GM23338 (cell line): ENCODE results near the gene RNF220. TPM values are rescaled to one million over a fixed set of nuclear protein-coding genes. Genes with fewer than 3 reads are reported as not detected.

ENCODE experiments used
- ATAC-seq: fragments of 200-7000 bp; cut with Tn5 transposase; 3 replicates; pipeline ENCODE4 v1.9.1; 2020
- DNase-seq: peaks from one replicate; pipeline ENCODE4 v3.0.0-alpha.2; 2015; ENCODE audit warnings: low spot score
- H2AFZ ChIP-seq: fragments of 200-600 bp; sonication (generic); 2 replicates; pipeline ENCODE4 v1.8.0; 2016; ENCODE audit warnings: antibody characterized with exemption, mild to moderate bottlenecking, moderate library complexity
- H3F3A ChIP-seq: fragments of 200-600 bp; sonication (generic); replicated peaks from 2 replicates; pipeline ENCODE4 v1.8.0; 2017; ENCODE audit warnings: antibody characterized with exemption, mixed run types, low read depth
- H3K27ac ChIP-seq: fragments of 200-600 bp; sonication (generic); 2 replicates; pipeline ENCODE4 v1.6.1; 2016; ENCODE audit warnings: low read depth
- H3K27me3 ChIP-seq: fragments of 200-600 bp; sonication (generic); 2 replicates; pipeline ENCODE4 v1.8.0; 2016; ENCODE audit warnings: mild to moderate bottlenecking, mixed run types, moderate library complexity; ENCODE audit not compliant: insufficient read depth
- H3K36me3 ChIP-seq: fragments of 200-600 bp; sonication (generic); 2 replicates; pipeline ENCODE4 v1.8.0; 2016; ENCODE audit warnings: mild to moderate bottlenecking; ENCODE audit not compliant: insufficient read depth
- H3K4me1 ChIP-seq: fragments of 200-600 bp; sonication (generic); 2 replicates; pipeline ENCODE4 v1.8.0; 2016; ENCODE audit warnings: mild to moderate bottlenecking, moderate library complexity; ENCODE audit not compliant: insufficient read depth
- H3K4me2 ChIP-seq: fragments of 200-600 bp; sonication (generic); 2 replicates; pipeline ENCODE4 v1.7.1; 2017; ENCODE audit warnings: mixed run types
- H3K4me3 ChIP-seq: fragments of 200-600 bp; sonication (generic); 2 replicates; pipeline ENCODE4 v1.6.1; 2016; ENCODE audit warnings: mixed run types
- H3K79me2 ChIP-seq: fragments of 200-600 bp; sonication (generic); replicated peaks from 2 replicates; pipeline ENCODE4 v1.8.0; 2017; ENCODE audit warnings: mild to moderate bottlenecking; ENCODE audit not compliant: insufficient read depth
- H3K9me2 ChIP-seq: fragments of 200-600 bp; sonication (generic); 2 replicates; pipeline ENCODE4 v1.8.0; 2017; ENCODE audit not compliant: insufficient read depth
- H4K20me1 ChIP-seq: fragments of 200-600 bp; sonication (generic); replicated peaks from 2 replicates; pipeline ENCODE4 v1.8.0; 2017; ENCODE audit warnings: mild to moderate bottlenecking; ENCODE audit not compliant: insufficient read depth
- H3K27ac Mint-ChIP-seq: 2 replicates; pipeline ENCODE4 v1.8.0; 2020; ENCODE audit warnings: inconsistent platforms, mild to moderate bottlenecking, moderate library complexity, mixed read lengths
- H3K27me3 Mint-ChIP-seq: 3 replicates; pipeline ENCODE4 v1.8.0; 2022; ENCODE audit warnings: low read depth, mild to moderate bottlenecking, moderate library complexity, mixed read lengths, inconsistent platforms; ENCODE audit not compliant: insufficient read depth, poor library complexity
- H3K36me3 Mint-ChIP-seq: 3 replicates; pipeline ENCODE4 v1.8.0; 2021; ENCODE audit warnings: low read depth, mild to moderate bottlenecking, inconsistent platforms, moderate library complexity, mixed read lengths
- H3K4me1 Mint-ChIP-seq: 3 replicates; pipeline ENCODE4 v1.8.0; 2020; ENCODE audit warnings: mild to moderate bottlenecking, inconsistent platforms, mixed read lengths
- H3K4me3 Mint-ChIP-seq: 3 replicates; pipeline ENCODE4 v1.8.0; 2021; ENCODE audit warnings: moderate library complexity, mild to moderate bottlenecking, inconsistent platforms, mixed read lengths
- H3K9me3 Mint-ChIP-seq: 3 replicates; pipeline ENCODE4 v1.8.0; 2020; ENCODE audit warnings: moderate library complexity, mild to moderate bottlenecking, inconsistent platforms, mixed read lengths
- CREB1 ChIP-seq: fragments of 250-450 bp; sonication (Bioruptor Pico); IDR thresholded peaks from 2 replicates; pipeline ENCODE4 v1.5.0; 2020; ENCODE audit warnings: low read depth, mild to moderate bottlenecking, moderate library complexity
- ETS1 ChIP-seq: IDR thresholded peaks from 2 replicates; pipeline ENCODE4 v1.6.1; 2016; ENCODE audit warnings: antibody characterized with exemption
- EZH2phosphoT487 ChIP-seq: fragments of 200-600 bp; sonication (generic); IDR thresholded peaks from one replicate; pipeline ENCODE4 v1.8.1; 2018; ENCODE audit warnings: antibody characterized with exemption; ENCODE audit not compliant: unreplicated experiment
- NANOG ChIP-seq: IDR thresholded peaks from 2 replicates; pipeline ENCODE4 v1.6.1; 2016; ENCODE audit warnings: antibody characterized with exemption, borderline replicate concordance
- POLR2AphosphoS5 ChIP-seq: IDR thresholded peaks from 2 replicates; pipeline ENCODE4 v1.6.1; 2016; ENCODE audit warnings: antibody characterized with exemption, low read depth
- STAT1 ChIP-seq: IDR thresholded peaks from one replicate; pipeline ENCODE4 v1.6.1; 2016; ENCODE audit warnings: antibody characterized with exemption; ENCODE audit not compliant: unreplicated experiment
- ZNF331 ChIP-seq: fragments of 250-450 bp; sonication (Bioruptor Pico); IDR thresholded peaks from 2 replicates; pipeline ENCODE4 v1.5.0; 2020; ENCODE audit warnings: low read depth, mild to moderate bottlenecking, moderate library complexity
- polyA plus RNA-seq: library from polyadenylated mRNA; unstranded; fragments of >200 nt; fragmentation: Nextera tagmentation; extraction: Ambion mirVana; gene quantifications from 2 replicates; pipeline ENCODE4 v1.2.1, GENCODE V29; 2016
- total RNA-seq: library from RNA; depleted of rRNA; stranded (reverse); fragments of >200 nt; shearing (Covaris generic); gene quantifications from 2 replicates; pipeline ENCODE4 v1.2.3, GENCODE V29; 2014
- TF ChIP-seq, protein P1 (sequence below), 2 experiments: fragments of 200-600 bp in 1 of 2; sonication (generic) in 1 of 2; conservative IDR thresholded peaks; 2 replicates each; pipeline versions ENCODE4 v1.5.1 to v1.6.1; 2016 to 2017; ENCODE audit warnings: antibody characterized with exemption in 2 of 2, low read depth in 2 of 2, mild to moderate bottlenecking in 2 of 2, moderate library complexity in 1 of 2
- TF ChIP-seq, protein P2 (sequence below): IDR thresholded peaks from one replicate; pipeline ENCODE4 v1.6.1; 2018; ENCODE audit warnings: antibody characterized with exemption; ENCODE audit not compliant: unreplicated experiment

Gene RNF220
- total and polyA plus RNA-seq, 2 experiments from 2014 or later, result 72.8 to 168 TPM

DNA sequence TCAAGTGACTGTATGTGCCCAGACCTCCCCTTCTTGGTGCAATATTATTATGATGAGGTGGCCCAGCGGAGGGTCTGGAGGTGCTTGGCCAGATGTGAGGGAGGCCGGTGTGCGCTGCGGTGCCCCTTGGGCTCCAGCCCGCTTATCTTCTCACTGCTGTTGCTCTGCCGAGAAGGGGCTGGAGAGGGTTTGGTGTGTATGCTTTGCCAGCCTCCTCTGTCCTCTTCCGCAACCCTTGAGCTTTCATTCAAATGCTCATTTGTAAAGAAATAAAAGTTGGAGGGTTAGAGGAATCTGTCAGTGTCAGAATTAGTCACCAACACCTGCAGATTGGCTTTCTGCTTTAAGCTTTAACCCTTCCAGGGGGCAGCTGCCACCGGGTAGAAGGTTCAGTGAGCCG is 19.7 kb downstream of the RNF220 start (continued):
- no peak for TF ChIP-seq ETS1
- TF ChIP-seq POLR2AphosphoS5, result no peak

DNA sequence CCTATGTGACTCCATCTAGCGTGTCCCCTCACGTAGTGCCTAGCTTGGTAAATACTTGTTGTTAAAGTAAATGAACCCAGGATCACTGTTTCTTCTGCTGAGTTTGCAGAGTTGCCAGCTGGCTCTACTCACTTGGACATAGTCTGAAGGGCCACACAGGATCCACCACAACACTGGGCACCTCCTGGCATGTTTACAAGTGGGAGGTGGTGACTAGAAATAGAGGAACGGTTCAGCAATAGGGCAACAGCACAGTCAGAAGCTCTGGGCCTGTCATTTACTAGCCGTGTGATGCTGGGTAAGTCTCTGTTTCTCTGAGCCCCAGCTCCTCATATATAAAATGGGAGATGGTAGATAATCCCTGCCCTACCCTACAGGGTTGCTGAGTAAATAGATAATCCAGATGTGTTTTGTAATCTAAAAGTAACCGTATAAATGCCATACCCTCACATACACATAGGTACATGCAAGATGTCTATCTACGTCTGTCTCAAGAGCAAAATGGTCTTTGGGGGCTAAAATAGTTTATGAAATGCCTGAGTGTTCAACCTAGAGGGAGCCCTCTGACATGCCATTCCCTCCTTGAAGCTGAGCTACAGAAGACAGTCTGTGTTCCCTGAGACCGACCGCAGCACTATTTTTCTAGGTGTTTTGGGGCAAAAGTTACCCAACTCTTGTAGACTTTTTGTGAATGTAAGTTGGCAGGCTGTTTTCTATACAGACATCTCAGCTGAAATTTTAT is 20.5 kb downstream of the RNF220 start:
- Histone ChIP-seq H3K9me2 (no peaks in the 10 kb centered on the region), H3K79me2 (peaks cover 72% of the 10 kb centered on the region), H3K27ac (no peak overlapping the region), H3K4me2 (0 out of 2 replicates have a peak overlapping the region, but pooled peaks have one; percentile 69), H3K27me3 (no peaks in the 10 kb centered on the region), H3F3A (0 out of 2 replicates have a peak, but pooled peaks cover 3% of the 10 kb centered on the region), H3K4me1 (peaks cover 69% of the 10 kb centered on the region), H3K36me3 (no peaks in the 10 kb centered on the region), H3K4me3 (no peak overlapping the region), H4K20me1 (no peaks in the 10 kb centered on the region), H2AFZ (no peak overlapping the region)
- Mint-ChIP-seq H3K4me1 (peaks cover 76% of the 10 kb centered on the region), H3K9me3 (no peaks in the 10 kb centered on the region), H3K4me3 (no peak overlapping the region), H3K27me3 (no peaks in the 10 kb centered on the region), H3K27ac (no peak overlapping the region; the same call in 1 of the 2 replicates), H3K36me3 (no peaks in the 10 kb centered on the region)
- DNase-seq (no peak), ATAC-seq (no peak)
- no peak for TF ChIP-seq POLR2AphosphoS5
- no peak for TF ChIP-seq NANOG
- TF ChIP-seq, protein P1, sequence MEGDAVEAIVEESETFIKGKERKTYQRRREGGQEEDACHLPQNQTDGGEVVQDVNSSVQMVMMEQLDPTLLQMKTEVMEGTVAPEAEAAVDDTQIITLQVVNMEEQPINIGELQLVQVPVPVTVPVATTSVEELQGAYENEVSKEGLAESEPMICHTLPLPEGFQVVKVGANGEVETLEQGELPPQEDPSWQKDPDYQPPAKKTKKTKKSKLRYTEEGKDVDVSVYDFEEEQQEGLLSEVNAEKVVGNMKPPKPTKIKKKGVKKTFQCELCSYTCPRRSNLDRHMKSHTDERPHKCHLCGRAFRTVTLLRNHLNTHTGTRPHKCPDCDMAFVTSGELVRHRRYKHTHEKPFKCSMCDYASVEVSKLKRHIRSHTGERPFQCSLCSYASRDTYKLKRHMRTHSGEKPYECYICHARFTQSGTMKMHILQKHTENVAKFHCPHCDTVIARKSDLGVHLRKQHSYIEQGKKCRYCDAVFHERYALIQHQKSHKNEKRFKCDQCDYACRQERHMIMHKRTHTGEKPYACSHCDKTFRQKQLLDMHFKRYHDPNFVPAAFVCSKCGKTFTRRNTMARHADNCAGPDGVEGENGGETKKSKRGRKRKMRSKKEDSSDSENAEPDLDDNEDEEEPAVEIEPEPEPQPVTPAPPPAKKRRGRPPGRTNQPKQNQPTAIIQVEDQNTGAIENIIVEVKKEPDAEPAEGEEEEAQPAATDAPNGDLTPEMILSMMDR (conservative IDR thresholded peaks at IDR 0.05; ENCODE audit: low read depth in 2 of 2), result peak in 1 of 2 experiments; percentile 34; a peak in 3 of 4 replicates

GRCh38 chr1:44431861-44432260 is 26.8 kb downstream of the RNF220 start:
- no peak overlapping the region for H3K4me3 ChIP-seq
- H3K4me1 Mint-ChIP-seq, result peaks cover 42% of the 10 kb centered on the region
- no peaks in the 10 kb centered on the region for H3K9me3 Mint-ChIP-seq
- H3K36me3 Mint-ChIP-seq, result peaks cover 12% of the 10 kb centered on the region; the same call in 2 of the 3 replicates
- no peak for DNase-seq
- H3K27ac Mint-ChIP-seq, result peak overlapping the region; percentile 37; the same call in 1 of the 2 replicates
- no peak overlapping the region for H3K4me2 ChIP-seq
- no peaks in the 10 kb centered on the region for H3K27me3 ChIP-seq
- no peak for ATAC-seq
- no peaks in the 10 kb centered on the region for H3K36me3 ChIP-seq
- H3K4me3 Mint-ChIP-seq, result no peak overlapping the region
- H3K4me1 ChIP-seq, result peaks cover 46% of the 10 kb centered on the region
- H2AFZ ChIP-seq, result no peak overlapping the region
- H3K27me3 Mint-ChIP-seq, result peaks cover 5% of the 10 kb centered on the region
- H4K20me1 ChIP-seq, result peaks cover 5% of the 10 kb centered on the region; the same call in 1 of the 2 replicates
- H3F3A ChIP-seq, result no peaks in the 10 kb centered on the region; the same call in 1 of the 2 replicates
- no peak overlapping the region for H3K27ac ChIP-seq
- no peaks in the 10 kb centered on the region for H3K9me2 ChIP-seq
- H3K79me2 ChIP-seq, result peaks cover 51% of the 10 kb centered on the region
- TF ChIP-seq NANOG (no peak), ETS1 (no peak), EZH2phosphoT487 (no peak), CREB1 (no peak), STAT1 (no peak), ZNF331 (CRISPR knock-in tag) (no peak)
- TF ChIP-seq, protein P2, sequence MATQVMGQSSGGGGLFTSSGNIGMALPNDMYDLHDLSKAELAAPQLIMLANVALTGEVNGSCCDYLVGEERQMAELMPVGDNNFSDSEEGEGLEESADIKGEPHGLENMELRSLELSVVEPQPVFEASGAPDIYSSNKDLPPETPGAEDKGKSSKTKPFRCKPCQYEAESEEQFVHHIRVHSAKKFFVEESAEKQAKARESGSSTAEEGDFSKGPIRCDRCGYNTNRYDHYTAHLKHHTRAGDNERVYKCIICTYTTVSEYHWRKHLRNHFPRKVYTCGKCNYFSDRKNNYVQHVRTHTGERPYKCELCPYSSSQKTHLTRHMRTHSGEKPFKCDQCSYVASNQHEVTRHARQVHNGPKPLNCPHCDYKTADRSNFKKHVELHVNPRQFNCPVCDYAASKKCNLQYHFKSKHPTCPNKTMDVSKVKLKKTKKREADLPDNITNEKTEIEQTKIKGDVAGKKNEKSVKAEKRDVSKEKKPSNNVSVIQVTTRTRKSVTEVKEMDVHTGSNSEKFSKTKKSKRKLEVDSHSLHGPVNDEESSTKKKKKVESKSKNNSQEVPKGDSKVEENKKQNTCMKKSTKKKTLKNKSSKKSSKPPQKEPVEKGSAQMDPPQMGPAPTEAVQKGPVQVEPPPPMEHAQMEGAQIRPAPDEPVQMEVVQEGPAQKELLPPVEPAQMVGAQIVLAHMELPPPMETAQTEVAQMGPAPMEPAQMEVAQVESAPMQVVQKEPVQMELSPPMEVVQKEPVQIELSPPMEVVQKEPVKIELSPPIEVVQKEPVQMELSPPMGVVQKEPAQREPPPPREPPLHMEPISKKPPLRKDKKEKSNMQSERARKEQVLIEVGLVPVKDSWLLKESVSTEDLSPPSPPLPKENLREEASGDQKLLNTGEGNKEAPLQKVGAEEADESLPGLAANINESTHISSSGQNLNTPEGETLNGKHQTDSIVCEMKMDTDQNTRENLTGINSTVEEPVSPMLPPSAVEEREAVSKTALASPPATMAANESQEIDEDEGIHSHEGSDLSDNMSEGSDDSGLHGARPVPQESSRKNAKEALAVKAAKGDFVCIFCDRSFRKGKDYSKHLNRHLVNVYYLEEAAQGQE, result no peak
- TF ChIP-seq, protein P1 (conservative IDR thresholded peaks at IDR 0.05; ENCODE audit: low read depth in 2 of 2), result no peak
